Stomach (tissue), 9 donors: ENCODE measurements around the gene EIF1AD. TPM values are rescaled to one million over a fixed set of nuclear protein-coding genes. Genes with fewer than 3 reads are reported as not detected.

Experiments
- DNase-seq, 2 donors: peaks; one replicate each; pipeline versions ENCODE4 v3.0.0 to v3.0.0-alpha.2; 2013 to 2019
- H3K27ac ChIP-seq, 5 donors: fragments of 200-600 bp in 4 of 5; sonication (generic) in 4 of 5; one replicate each; pipeline ENCODE4 v1.5.1; 2013 to 2019; ENCODE audit warnings: mild to moderate bottlenecking in 1 of 5, moderate library complexity in 1 of 5
- H3K27me3 ChIP-seq, 3 donors: fragments of 200-600 bp; sonication (generic); one replicate each; pipeline ENCODE4 v1.5.1; 2017 to 2019; ENCODE audit warnings: mixed run types in 1 of 3
- H3K36me3 ChIP-seq, 4 donors: fragments of 200-600 bp; sonication (generic); 1 replicate in 3 of 4; 2 replicates in 1 of 4; pipeline ENCODE4 v1.5.1; 2016 to 2019
- H3K4me1 ChIP-seq, 4 donors: fragments of 200-600 bp; sonication (generic); one replicate each; pipeline ENCODE4 v1.5.1; 2016 to 2019
- H3K4me3 ChIP-seq, 4 donors: fragments of 200-600 bp; sonication (generic) in 3 of 4; one replicate each; pipeline ENCODE4 v1.5.1; 2016 to 2019; ENCODE audit warnings: mild to moderate bottlenecking in 1 of 4
- H3K9me3 ChIP-seq, 4 donors: fragments of 200-600 bp; sonication (generic); one replicate each; pipeline ENCODE4 v1.5.1; 2016 to 2019
- EP300 ChIP-seq: sonication (generic); formaldehyde crosslinking; IDR thresholded peaks from one replicate; pipeline ENCODE4 v1.6.1; 2017; ENCODE audit warnings: antibody characterized with exemption
- POLR2A ChIP-seq, 4 donors: fragments of 450-650 bp; IDR thresholded peaks; one replicate each; pipeline ENCODE4 v1.6.1; 2016; ENCODE audit warnings: antibody characterized with exemption in 4 of 4, control low read depth in 2 of 4, mild to moderate bottlenecking in 1 of 4, moderate library complexity in 1 of 4
- POLR2AphosphoS5 ChIP-seq, 3 donors: sonication (generic); formaldehyde crosslinking; IDR thresholded peaks; one replicate each; pipeline ENCODE4 v1.6.1; 2016; ENCODE audit warnings: antibody characterized with exemption in 3 of 3
- WGBS, 5 donors: extraction: QIAGEN DNeasy Blood & Tissue Kit in 3 of 5; methylation state at CpG; one replicate each; pipeline versions ENCODE4 v1.1.5 to v1.1.7; 2013 to 2018; 5-methylcytosine and 5-hydroxymethylcytosine counted together
- intact Hi-C: fragments of 100-400 bp; cut with DNase I; formaldehyde crosslinking; loops from one replicate; pipeline ENCODE4 v1.15.1; 2023; ENCODE audit warnings: low total_unique reads
- polyA plus RNA-seq, 3 donors: library from polyadenylated mRNA; stranded (reverse); fragments of 200-250 nt; gene quantifications; one replicate each; pipeline ENCODE4 v1.2.3, GENCODE V29; 2013
- total RNA-seq, 5 donors: library from RNA; depleted of rRNA; stranded (reverse); fragments of >200 nt; gene quantifications; one replicate each; pipeline versions ENCODE4 v1.1.0 to v1.2.3, GENCODE V29; 2014 to 2016
- TF ChIP-seq, protein P1 (sequence below), 7 experiments: fragments of 450-650 bp in 4 of 7; fragments of 200-600 bp in 3 of 7; sonication (generic) in 3 of 7; IDR thresholded peaks; one replicate each; pipeline ENCODE4 v1.5.1; 2016 to 2019; ENCODE audit warnings: antibody characterized with exemption in 7 of 7, control low read depth in 2 of 7, mild to moderate bottlenecking in 1 of 7
- donor health status: healthy with polysubstance abuse.
- donor health status: Bipolar disorder and iron deficiency.
- donor health status: healthy.

The EIF1AD gene
- total and polyA plus RNA-seq, 8 donors, result 3.8 to 26.1 (median 13.1) TPM; not detected in 1

DNA sequence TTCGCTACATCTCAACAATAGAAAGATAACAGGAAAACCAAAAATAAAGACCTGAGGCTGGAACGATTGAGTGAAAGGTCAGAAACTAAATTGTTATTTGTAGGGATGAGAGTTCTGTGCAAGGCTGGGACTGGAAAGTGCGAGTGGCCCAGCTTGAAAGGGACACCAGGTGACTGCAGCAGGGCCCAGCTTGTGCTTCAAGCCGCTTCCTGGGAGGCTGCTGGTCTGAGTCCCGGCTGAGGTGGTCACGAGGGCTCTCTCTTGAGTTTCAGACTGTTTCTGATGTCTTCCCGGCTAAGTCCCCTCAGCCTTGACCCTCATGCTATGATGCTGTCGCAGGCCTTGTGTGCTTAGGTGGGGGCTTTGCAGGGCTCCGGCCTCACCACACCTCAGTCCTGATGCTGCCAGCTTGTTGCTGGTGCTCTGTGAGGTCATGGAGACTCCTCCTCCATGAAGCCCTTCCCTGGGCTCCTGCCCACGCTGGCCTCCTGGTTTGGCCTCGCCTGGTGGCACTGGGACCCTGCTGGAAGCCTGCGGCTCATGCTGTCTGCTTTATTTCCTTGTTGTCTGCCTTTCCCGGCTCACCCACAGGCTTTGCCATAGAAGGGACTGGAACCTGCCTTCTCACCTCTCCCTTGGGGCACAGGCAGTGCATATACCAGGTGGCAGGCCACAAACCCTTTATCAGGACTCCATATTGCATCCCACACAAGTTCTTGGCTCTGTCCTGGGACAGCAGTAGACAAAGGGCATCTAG, 4.4 kb upstream of the EIF1AD start:
- intact Hi-C loops, result no loop called here
- Histone ChIP-seq H3K4me1 (peaks cover 9 to 19% (median 16%) of the 10 kb centered on the region in 4 donors), H3K27me3 (peaks cover 0 to 14% (median 4%) of the 10 kb centered on the region in 3 donors), H3K9me3 (no peaks in the 10 kb centered on the region), H3K4me3 (no peak overlapping the region), H3K27ac (no peak overlapping the region), H3K36me3 (peaks cover 11 to 26% (median 20%) of the 10 kb centered on the region in 4 donors)
- 79 to 85% (median 84%) methylated on average over 11 to 13 of the region's 13 CpGs for WGBS, 5 donors
- no peak for DNase-seq
- TF ChIP-seq POLR2A (IDR thresholded peaks at IDR 0.05), result no peak
- TF ChIP-seq, protein P1, sequence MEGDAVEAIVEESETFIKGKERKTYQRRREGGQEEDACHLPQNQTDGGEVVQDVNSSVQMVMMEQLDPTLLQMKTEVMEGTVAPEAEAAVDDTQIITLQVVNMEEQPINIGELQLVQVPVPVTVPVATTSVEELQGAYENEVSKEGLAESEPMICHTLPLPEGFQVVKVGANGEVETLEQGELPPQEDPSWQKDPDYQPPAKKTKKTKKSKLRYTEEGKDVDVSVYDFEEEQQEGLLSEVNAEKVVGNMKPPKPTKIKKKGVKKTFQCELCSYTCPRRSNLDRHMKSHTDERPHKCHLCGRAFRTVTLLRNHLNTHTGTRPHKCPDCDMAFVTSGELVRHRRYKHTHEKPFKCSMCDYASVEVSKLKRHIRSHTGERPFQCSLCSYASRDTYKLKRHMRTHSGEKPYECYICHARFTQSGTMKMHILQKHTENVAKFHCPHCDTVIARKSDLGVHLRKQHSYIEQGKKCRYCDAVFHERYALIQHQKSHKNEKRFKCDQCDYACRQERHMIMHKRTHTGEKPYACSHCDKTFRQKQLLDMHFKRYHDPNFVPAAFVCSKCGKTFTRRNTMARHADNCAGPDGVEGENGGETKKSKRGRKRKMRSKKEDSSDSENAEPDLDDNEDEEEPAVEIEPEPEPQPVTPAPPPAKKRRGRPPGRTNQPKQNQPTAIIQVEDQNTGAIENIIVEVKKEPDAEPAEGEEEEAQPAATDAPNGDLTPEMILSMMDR (IDR thresholded peaks at IDR 0.05), result no peak
- TF ChIP-seq POLR2AphosphoS5 (IDR thresholded peaks at IDR 0.05), result no peak
- no peak for TF ChIP-seq EP300

DNA sequence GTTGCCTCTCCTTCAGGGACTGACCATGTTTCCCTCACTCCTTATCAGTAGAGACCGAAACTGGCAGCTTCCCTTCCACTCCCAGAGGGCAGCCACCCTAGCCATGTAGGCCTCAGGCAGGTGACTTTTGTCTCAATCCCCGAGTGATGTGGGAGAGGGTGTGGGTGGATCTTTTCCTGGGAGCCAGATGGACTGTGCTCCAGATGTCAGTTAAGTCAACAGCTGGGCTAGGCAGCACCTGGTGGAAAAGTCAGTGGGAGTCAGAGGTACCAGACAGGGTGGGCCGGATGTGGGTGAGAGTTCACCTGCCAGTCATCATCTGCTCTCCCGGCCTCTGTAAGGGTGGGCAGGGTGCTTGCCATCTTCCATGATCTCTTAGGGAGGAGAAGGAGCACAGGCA, 2.2 kb upstream of the EIF1AD start:
- Histone ChIP-seq H3K4me1 (peaks cover 14 to 40% (median 34%) of the 10 kb centered on the region in 4 donors), H3K27ac (no peak overlapping the region), H3K4me3 (no peak overlapping the region), H3K36me3 (peaks cover 23 to 38% (median 32%) of the 10 kb centered on the region in 4 donors), H3K27me3 (no peaks in the 10 kb centered on the region), H3K9me3 (no peaks in the 10 kb centered on the region)
- TF ChIP-seq, protein P1 (IDR thresholded peaks at IDR 0.05), result no peak
- TF ChIP-seq POLR2A (IDR thresholded peaks at IDR 0.05) (no peak), POLR2AphosphoS5 (IDR thresholded peaks at IDR 0.05) (no peak), EP300 (no peak)
- intact Hi-C loops, result no loop called here
- WGBS, 5 donors, result 67 to 87% (median 68%) methylated on average over 4 of the region's 4 CpGs
- no peak for DNase-seq

DNA sequence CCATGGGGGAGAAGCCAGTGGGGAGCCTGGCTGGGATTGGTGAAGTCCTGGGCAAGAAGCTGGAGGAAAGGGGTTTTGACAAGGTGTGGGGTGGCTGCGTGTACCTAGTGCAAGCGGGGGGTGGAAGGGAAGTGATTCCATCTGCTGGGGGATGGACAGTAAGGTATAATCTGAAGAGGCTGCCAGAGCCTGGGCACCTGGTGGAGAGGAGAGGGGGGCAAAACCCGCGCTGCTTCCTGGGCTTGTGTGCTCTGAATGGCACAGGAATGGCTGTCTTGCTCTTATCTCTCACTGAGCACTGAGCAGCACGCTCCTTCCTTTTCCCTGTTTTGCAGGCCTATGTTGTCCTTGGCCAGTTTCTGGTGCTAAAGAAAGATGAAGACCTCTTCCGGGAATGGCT, 1.3 kb upstream of the EIF1AD start:
- Histone ChIP-seq H3K27ac (peak overlapping the region; percentile 93 to 96 (median 94)), H3K9me3 (no peaks in the 10 kb centered on the region), H3K4me3 (peak overlapping the region; percentile 84 to 99 (median 94)), H3K27me3 (no peaks in the 10 kb centered on the region), H3K36me3 (peaks cover 32 to 47% (median 41%) of the 10 kb centered on the region in 4 donors), H3K4me1 (peaks cover 14 to 41% (median 35%) of the 10 kb centered on the region in 4 donors)
- intact Hi-C loops, result no loop called here
- TF ChIP-seq, protein P1 (IDR thresholded peaks at IDR 0.05), result no peak
- TF ChIP-seq POLR2AphosphoS5 (IDR thresholded peaks at IDR 0.05) (no peak), POLR2A (IDR thresholded peaks at IDR 0.05) (no peak), EP300 (no peak)
- DNase-seq, result no peak
- 47 to 79% (median 65%) methylated on average over 6 of the region's 6 CpGs for WGBS, 5 donors

DNA sequence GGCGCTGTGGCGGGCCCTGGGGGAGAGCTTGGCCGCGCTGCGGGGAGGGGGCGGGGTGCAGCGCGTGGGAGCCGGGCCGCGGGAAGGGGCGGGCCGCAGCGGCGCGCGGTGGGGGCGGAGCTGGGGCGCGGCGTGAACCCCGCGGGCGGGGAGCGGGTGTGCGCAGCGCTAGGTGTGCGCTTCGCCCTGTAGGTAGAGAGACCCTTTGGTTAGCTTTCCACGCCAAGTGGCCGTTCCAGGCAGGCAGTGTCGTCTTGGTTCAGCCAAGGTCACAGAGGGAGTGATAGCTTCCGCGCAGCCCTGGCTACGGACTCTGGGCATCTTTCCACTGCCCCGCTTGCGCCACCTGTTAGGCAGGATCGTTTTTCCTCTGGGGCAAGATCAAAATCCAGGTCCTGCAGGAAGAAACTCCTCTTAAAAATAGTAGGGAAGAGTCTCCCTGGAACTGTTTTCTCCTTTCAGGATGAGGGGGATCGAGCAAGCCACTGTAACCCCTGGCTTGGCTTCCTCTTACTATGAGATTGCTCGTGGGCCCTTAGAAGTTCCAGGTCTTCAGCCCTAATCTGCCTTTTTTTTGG, 780 bp upstream of the EIF1AD start:
- Histone ChIP-seq H3K27ac (peak overlapping the region; percentile 93 to 96 (median 94)), H3K27me3 (no peaks in the 10 kb centered on the region), H3K4me1 (peaks cover 14 to 41% (median 35%) of the 10 kb centered on the region in 4 donors), H3K36me3 (peaks cover 37 to 53% (median 46%) of the 10 kb centered on the region in 4 donors), H3K9me3 (no peaks in the 10 kb centered on the region), H3K4me3 (peak overlapping the region; percentile 84 to 99 (median 94))
- whole genome bisulfite sequencing, 5 donors, result 0 to 1% (median 1%) methylated on average over 11 to 40 of the region's 40 CpGs
- intact Hi-C loops, result no loop called here
- DNase-seq, result peak in 1 of 2 donors; percentile 70
- TF ChIP-seq, protein P1 (IDR thresholded peaks at IDR 0.05), result peak in 2 of 7 experiments; percentile 7 to 21
- TF ChIP-seq POLR2AphosphoS5 (IDR thresholded peaks at IDR 0.05) (peak; percentile 3 to 48 (median 30)), EP300 (no peak), POLR2A (IDR thresholded peaks at IDR 0.05) (no peak)
